ENCODE data around the gene AKAP6.
A peak's percentile ranks its signal among the peaks of the same experiment; 100 is the strongest.

Gene AKAP6

DNA sequence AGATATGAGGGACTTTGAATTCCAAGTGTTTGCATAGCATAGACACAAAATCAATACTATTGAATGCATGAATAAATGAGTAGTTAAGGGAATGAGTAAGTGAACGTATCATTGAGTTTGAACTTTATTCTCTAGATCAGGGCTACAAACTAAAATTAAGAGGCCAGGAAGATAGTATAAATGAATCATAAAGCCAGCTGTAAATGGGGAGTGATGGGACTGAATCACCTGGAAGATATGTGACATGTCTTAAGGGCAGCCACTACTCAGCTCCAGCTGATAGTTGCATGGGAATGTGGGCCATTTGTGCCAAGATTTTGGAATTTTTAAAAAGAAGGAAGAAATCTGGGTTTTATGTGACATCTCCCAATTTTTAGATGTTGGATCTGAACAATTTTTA is 229.9 kb downstream of the AKAP6 start:
- no peak for TF ChIP-seq CTCF (IDR thresholded peaks at IDR 0.05)

- no peak for TF ChIP-seq CTCF (IDR thresholded peaks at IDR 0.05)
These were observed 230.5 kb downstream of the AKAP6 start for GRCh38 chr14:32559590-32559989.

DNA sequence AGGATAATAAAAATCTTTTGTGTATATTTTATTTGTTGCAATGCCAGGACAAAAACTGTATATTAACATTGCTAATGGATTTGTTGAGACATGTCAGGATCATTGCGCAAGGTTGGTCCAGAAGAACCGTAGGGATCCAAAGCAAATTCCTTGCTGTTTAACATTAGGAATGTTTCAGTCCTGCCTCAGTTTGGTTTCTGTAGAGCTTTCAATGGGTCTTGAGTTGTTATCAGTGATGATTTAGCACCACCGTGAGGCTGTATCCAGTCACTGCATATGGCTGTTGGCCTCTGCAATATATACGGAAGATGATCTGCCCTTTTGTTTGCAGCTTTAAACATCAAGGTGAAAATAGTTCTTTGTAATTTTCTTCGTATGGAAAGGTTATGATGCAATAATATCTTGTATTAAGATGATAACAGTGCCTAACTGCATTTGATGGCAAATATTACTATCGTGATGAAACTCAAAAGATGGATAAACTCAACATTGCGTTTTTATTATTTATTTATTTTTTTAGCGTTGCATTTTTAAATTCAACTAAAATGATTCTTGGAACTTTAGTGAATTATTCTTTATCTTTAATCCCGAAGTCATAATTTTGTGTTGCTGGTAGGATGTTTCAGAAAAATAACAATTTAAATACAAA is 231.2 kb downstream of the AKAP6 start:
- TF ChIP-seq CTCF (IDR thresholded peaks at IDR 0.05): peak; percentile 98

DNA sequence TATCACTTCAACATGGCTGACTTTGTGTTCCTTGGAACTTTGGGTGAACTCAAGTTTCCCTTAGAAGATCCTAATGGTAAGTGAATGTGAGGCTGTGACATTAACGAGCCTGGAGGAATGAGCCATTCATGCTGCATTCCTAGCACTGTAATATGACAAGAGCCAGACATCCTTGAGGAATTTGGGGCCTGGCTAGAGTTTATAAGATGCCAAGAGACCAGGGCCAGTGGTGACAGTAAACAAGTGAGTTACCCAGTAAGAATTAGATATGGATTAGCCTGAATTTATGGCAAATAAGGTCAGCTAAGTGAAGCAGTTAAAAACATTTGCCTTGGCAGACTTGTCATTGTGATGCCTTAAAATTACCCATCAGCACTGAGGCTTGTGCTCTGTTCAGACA is 232.4 kb downstream of the AKAP6 start:
- TF ChIP-seq CTCF (IDR thresholded peaks at IDR 0.05): no peak

GRCh38 chr14:32564596-32564995 is 235.5 kb downstream of the AKAP6 start:
- TF ChIP-seq CTCF (IDR thresholded peaks at IDR 0.05): no peak

GRCh38 chr14:32565256-32565655 is 236.2 kb downstream of the AKAP6 start:
- no peak for TF ChIP-seq CTCF (IDR thresholded peaks at IDR 0.05)

DNA sequence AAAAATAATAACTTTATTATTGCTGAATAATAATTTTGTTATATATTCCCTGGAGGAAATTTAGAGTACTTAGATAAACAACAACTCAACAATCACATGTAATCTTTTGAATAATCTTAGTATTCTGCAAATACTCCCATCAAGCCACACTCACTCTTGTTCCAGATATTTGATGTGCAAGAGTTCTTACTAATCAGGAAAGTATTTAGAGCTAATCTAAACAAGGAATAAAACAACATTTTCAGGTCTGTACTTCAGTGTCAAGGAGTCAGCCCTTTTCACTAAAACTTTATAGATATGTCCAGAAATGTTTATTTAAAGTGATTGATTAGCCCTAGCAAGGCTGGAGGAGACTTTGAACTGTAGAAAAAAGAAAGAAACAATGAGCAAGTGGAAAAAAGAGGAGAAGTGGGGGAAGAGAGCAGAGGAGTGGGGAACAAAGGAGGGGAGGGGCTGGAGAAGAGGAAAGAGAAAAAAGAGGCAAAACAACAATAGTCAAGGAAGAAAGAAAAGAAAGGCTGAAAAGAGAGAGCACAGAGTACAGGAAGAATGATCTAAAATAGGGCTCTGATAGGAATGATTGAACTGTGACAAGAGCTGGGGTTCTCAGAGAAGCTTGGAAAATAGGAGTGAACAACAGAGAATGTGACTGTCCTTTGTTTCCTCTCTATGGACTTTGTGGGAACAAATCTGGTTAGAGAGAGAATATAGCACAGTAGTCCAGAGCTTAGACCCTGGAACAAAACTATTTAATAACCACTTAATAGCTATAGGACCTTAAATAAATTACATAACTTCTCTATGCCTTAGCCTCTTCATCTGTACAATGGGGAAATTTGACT is 238.7 kb downstream of the AKAP6 start:
- no peak for TF ChIP-seq CTCF (IDR thresholded peaks at IDR 0.05)
